ENCODE measurements around the gene UGT1A9.

Gene UGT1A9

GRCh38 chr2:233800208-233800607 is 128.5 kb downstream of the UGT1A9 start:
- no peaks in the 10 kb centered on the region for H3K9me3 Mint-ChIP-seq
- peaks cover 47% of the 10 kb centered on the region for H3K27me3 Mint-ChIP-seq
- DNase-seq (ENCODE audit: low spot score in 2 of 2) = peak in 1 of 2 donors; percentile 5
- H3K4me1 Mint-ChIP-seq = peaks cover 8% of the 10 kb centered on the region
- no peaks in the 10 kb centered on the region for H3K36me3 Mint-ChIP-seq (ENCODE audit: insufficient read depth)
- no peak for ATAC-seq (replicated peaks; ENCODE audit: extremely low read depth, poor library complexity, severe bottlenecking)
- no peak overlapping the region for H3K27ac Mint-ChIP-seq (ENCODE audit: low read depth)
- no peak overlapping the region for H3K4me3 Mint-ChIP-seq

- peaks cover 8% of the 10 kb centered on the region for H3K4me1 Mint-ChIP-seq
- no peaks in the 10 kb centered on the region for H3K9me3 Mint-ChIP-seq
- DNase-seq (ENCODE audit: low spot score in 2 of 2) (peak in 1 of 2 donors; percentile 11), ATAC-seq (replicated peaks; ENCODE audit: extremely low read depth, poor library complexity, severe bottlenecking) (peak; percentile 68)
- H3K27me3 Mint-ChIP-seq = peaks cover 60% of the 10 kb centered on the region
- no peaks in the 10 kb centered on the region for H3K36me3 Mint-ChIP-seq (ENCODE audit: insufficient read depth)
- no peak overlapping the region for H3K27ac Mint-ChIP-seq (ENCODE audit: low read depth)
- H3K4me3 Mint-ChIP-seq = no peak overlapping the region
Observed at GRCh38 chr2:233801357-233802131, 129.8 kb downstream of the UGT1A9 start.

- no peak for DNase-seq (ENCODE audit: low spot score in 2 of 2)
- Mint-ChIP-seq H3K27me3 (peaks cover 63% of the 10 kb centered on the region), H3K27ac (ENCODE audit: low read depth) (no peak overlapping the region), H3K36me3 (ENCODE audit: insufficient read depth) (no peaks in the 10 kb centered on the region), H3K4me1 (peaks cover 8% of the 10 kb centered on the region), H3K4me3 (no peak overlapping the region), H3K9me3 (no peaks in the 10 kb centered on the region)
- ATAC-seq (replicated peaks; ENCODE audit: extremely low read depth, poor library complexity, severe bottlenecking) = no peak
Observed at GRCh38 chr2:233802132-233802815, 130.6 kb downstream of the UGT1A9 start.

GRCh38 chr2:233803292-233803911 is 131.7 kb downstream of the UGT1A9 start:
- Mint-ChIP-seq H3K4me1 (peaks cover 8% of the 10 kb centered on the region), H3K27me3 (peaks cover 61% of the 10 kb centered on the region), H3K36me3 (ENCODE audit: insufficient read depth) (no peaks in the 10 kb centered on the region), H3K9me3 (no peaks in the 10 kb centered on the region), H3K4me3 (no peak overlapping the region), H3K27ac (ENCODE audit: low read depth) (no peak overlapping the region)
- ATAC-seq (replicated peaks; ENCODE audit: extremely low read depth, poor library complexity, severe bottlenecking) = no peak
- no peak for DNase-seq (ENCODE audit: low spot score in 2 of 2)

- no peak for ATAC-seq (replicated peaks; ENCODE audit: extremely low read depth, poor library complexity, severe bottlenecking)
- Mint-ChIP-seq H3K9me3 (no peaks in the 10 kb centered on the region), H3K36me3 (ENCODE audit: insufficient read depth) (no peaks in the 10 kb centered on the region), H3K4me1 (peaks cover 8% of the 10 kb centered on the region), H3K27me3 (peaks cover 55% of the 10 kb centered on the region), H3K27ac (ENCODE audit: low read depth) (no peak overlapping the region), H3K4me3 (no peak overlapping the region)
- peak in 1 of 2 donors; percentile 8 for DNase-seq (ENCODE audit: low spot score in 2 of 2)
Observed at GRCh38 chr2:233803994-233804393, 132.3 kb downstream of the UGT1A9 start.

GRCh38 chr2:233807215-233807865 is 135.6 kb downstream of the UGT1A9 start:
- Mint-ChIP-seq H3K36me3 (ENCODE audit: insufficient read depth) (no peaks in the 10 kb centered on the region), H3K4me3 (no peak overlapping the region), H3K4me1 (no peaks in the 10 kb centered on the region), H3K27ac (ENCODE audit: low read depth) (no peak overlapping the region), H3K27me3 (peaks cover 65% of the 10 kb centered on the region), H3K9me3 (no peaks in the 10 kb centered on the region)
- peak in 1 of 2 donors; percentile 10 for DNase-seq (ENCODE audit: low spot score in 2 of 2)
- no peak for ATAC-seq (replicated peaks; ENCODE audit: extremely low read depth, poor library complexity, severe bottlenecking)

GRCh38 chr2:233807966-233808935 is 136.6 kb downstream of the UGT1A9 start:
- H3K4me3 Mint-ChIP-seq = no peak overlapping the region
- peaks cover 64% of the 10 kb centered on the region for H3K27me3 Mint-ChIP-seq
- no peaks in the 10 kb centered on the region for H3K9me3 Mint-ChIP-seq
- no peaks in the 10 kb centered on the region for H3K36me3 Mint-ChIP-seq (ENCODE audit: insufficient read depth)
- DNase-seq (ENCODE audit: low spot score in 2 of 2) = no peak
- no peak for ATAC-seq (replicated peaks; ENCODE audit: extremely low read depth, poor library complexity, severe bottlenecking)
- H3K4me1 Mint-ChIP-seq = no peaks in the 10 kb centered on the region
- H3K27ac Mint-ChIP-seq (ENCODE audit: low read depth) = no peak overlapping the region

GRCh38 chr2:233810385-233810784 is 138.7 kb downstream of the UGT1A9 start:
- ATAC-seq (replicated peaks; ENCODE audit: extremely low read depth, poor library complexity, severe bottlenecking) (no peak), DNase-seq (ENCODE audit: low spot score in 2 of 2) (no peak)
- no peak overlapping the region for H3K4me3 Mint-ChIP-seq
- no peaks in the 10 kb centered on the region for H3K36me3 Mint-ChIP-seq (ENCODE audit: insufficient read depth)
- peaks cover 59% of the 10 kb centered on the region for H3K27me3 Mint-ChIP-seq
- no peak overlapping the region for H3K27ac Mint-ChIP-seq (ENCODE audit: low read depth)
- no peaks in the 10 kb centered on the region for H3K4me1 Mint-ChIP-seq
- no peaks in the 10 kb centered on the region for H3K9me3 Mint-ChIP-seq

GRCh38 chr2:233811087-233811486 is 139.4 kb downstream of the UGT1A9 start:
- H3K27me3 Mint-ChIP-seq = peaks cover 59% of the 10 kb centered on the region
- H3K4me3 Mint-ChIP-seq = no peak overlapping the region
- no peak overlapping the region for H3K27ac Mint-ChIP-seq (ENCODE audit: low read depth)
- ATAC-seq (replicated peaks; ENCODE audit: extremely low read depth, poor library complexity, severe bottlenecking) (no peak), DNase-seq (ENCODE audit: low spot score in 2 of 2) (no peak)
- H3K9me3 Mint-ChIP-seq = no peaks in the 10 kb centered on the region
- H3K4me1 Mint-ChIP-seq = no peaks in the 10 kb centered on the region
- H3K36me3 Mint-ChIP-seq (ENCODE audit: insufficient read depth) = no peaks in the 10 kb centered on the region

- Mint-ChIP-seq H3K4me1 (no peaks in the 10 kb centered on the region), H3K9me3 (no peaks in the 10 kb centered on the region), H3K4me3 (no peak overlapping the region), H3K27ac (ENCODE audit: low read depth) (no peak overlapping the region), H3K36me3 (ENCODE audit: insufficient read depth) (no peaks in the 10 kb centered on the region), H3K27me3 (peaks cover 59% of the 10 kb centered on the region)
- ATAC-seq (replicated peaks; ENCODE audit: extremely low read depth, poor library complexity, severe bottlenecking) (no peak), DNase-seq (ENCODE audit: low spot score in 2 of 2) (no peak)
Observed at GRCh38 chr2:233811732-233812131, 140.0 kb downstream of the UGT1A9 start.

- no peaks in the 10 kb centered on the region for H3K9me3 Mint-ChIP-seq
- ATAC-seq (replicated peaks; ENCODE audit: extremely low read depth, poor library complexity, severe bottlenecking) = no peak
- H3K27me3 Mint-ChIP-seq = peaks cover 75% of the 10 kb centered on the region
- H3K36me3 Mint-ChIP-seq (ENCODE audit: insufficient read depth) = no peaks in the 10 kb centered on the region
- H3K27ac Mint-ChIP-seq (ENCODE audit: low read depth) = no peak overlapping the region
- H3K4me1 Mint-ChIP-seq = no peaks in the 10 kb centered on the region
- no peak for DNase-seq (ENCODE audit: low spot score in 2 of 2)
- H3K4me3 Mint-ChIP-seq = no peak overlapping the region
Observed at GRCh38 chr2:233813236-233814055, 141.7 kb downstream of the UGT1A9 start.
